HepG2 (cell line): ENCODE results near the gene L1CAM. TPM values are rescaled to one million over a fixed set of nuclear protein-coding genes. Genes with fewer than 3 reads are reported as not detected.

Experiments
- ATAC-seq: fragments of 200-7000 bp; cut with Tn5 transposase; 3 replicates; pipeline ENCODE4 v1.9.1; 2020; ENCODE audit warnings: mild to moderate bottlenecking, moderate library complexity
- BruUV-seq: library from RNA; stranded (reverse); fragments of 400-500 nt; replicated peaks from 2 replicates; lab custom pipeline; 2021; lab: Mats Ljungman, UMichigan
- CTCF ChIA-PET: fragments of 300-600 bp; formaldehyde crosslinking; extraction: SDS; loops from one replicate; lab custom pipeline; 2021; ENCODE audit warnings: low total read pairs, inconsistent platforms, low intra/inter-chr PET ratio; lab: Yijun Ruan, JAX
- POLR2A ChIA-PET: fragments of 350-600 bp; sonication (Branson Sonifier 250); formaldehyde crosslinking; loops from one replicate; lab custom pipeline; 2020; ENCODE audit warnings: antibody characterized with exemption, inconsistent platforms; lab: Yijun Ruan, JAX
- DNase-seq: peaks from one replicate; pipeline ENCODE4 v3.0.0-alpha.2; 2015; ENCODE audit warnings: low spot score
- FAIRE-seq: peaks from 3 replicates; lab custom pipeline; 2011; peaks lifted over from hg19 to GRCh38; lab: Jason Lieb, UNC
- H2AFZ ChIP-seq: one replicate; pipeline ENCODE4 v1.6.1; 2011; ENCODE audit warnings: low read length, inconsistent platforms
- H3K27ac ChIP-seq: fragments of 300-600 bp; 3 replicates; pipeline ENCODE4 v1.8.0; 2011; ENCODE audit warnings: mixed run types, mild to moderate bottlenecking, mixed read lengths, low read length, inconsistent platforms; ENCODE audit not compliant: insufficient read depth; ENCODE audit errors: extremely low read length
- H3K27me3 ChIP-seq, 2 experiments: fragments of 200-600 bp in 1 of 2; 2 replicates in 1 of 2; 3 replicates in 1 of 2; pipeline versions ENCODE4 v1.6.0 to v1.8.0; 2011; ENCODE audit warnings: low read length in 2 of 2, mild to moderate bottlenecking in 2 of 2, moderate library complexity in 2 of 2, inconsistent platforms in 1 of 2; ENCODE audit not compliant: insufficient read depth in 2 of 2, control insufficient read depth in 1 of 2
- H3K36me3 ChIP-seq, 2 experiments: fragments of 200-600 bp in 1 of 2; replicated peaks in 1 of 2; 2 replicates in 1 of 2; 3 replicates in 1 of 2; pipeline versions ENCODE4 v1.5.1 to v1.8.0; 2011; ENCODE audit warnings: low read length in 2 of 2, inconsistent platforms in 1 of 2; ENCODE audit not compliant: insufficient read depth in 2 of 2, control insufficient read depth in 1 of 2
- H3K4me1 ChIP-seq: 2 replicates; pipeline ENCODE4 v1.5.1; 2012; ENCODE audit warnings: low read length, inconsistent platforms; ENCODE audit not compliant: insufficient read depth
- H3K4me2 ChIP-seq: 2 replicates; pipeline ENCODE4 v1.6.0; 2011; ENCODE audit warnings: low read depth, low read length, inconsistent platforms
- H3K4me3 ChIP-seq, 3 experiments: fragments of 200-600 bp in 1 of 3; sonication (generic), shearing (Covaris generic) in 1 of 3; replicated peaks in 1 of 3; 2 replicates each; pipeline ENCODE4 v1.5.1; 2011 to 2016; ENCODE audit warnings: low read length in 3 of 3, inconsistent platforms in 2 of 3, low read depth in 2 of 3, mild to moderate bottlenecking in 2 of 3, control low read depth in 1 of 3, mixed read lengths in 1 of 3; ENCODE audit not compliant: insufficient read depth in 1 of 3
- H3K79me2 ChIP-seq: one replicate; pipeline ENCODE4 v1.6.1; 2011; ENCODE audit warnings: low read length, inconsistent platforms; ENCODE audit not compliant: insufficient read depth
- H3K9ac ChIP-seq: 2 replicates; pipeline ENCODE4 v1.6.0; 2011; ENCODE audit warnings: mild to moderate bottlenecking, low read depth, low read length, inconsistent platforms; ENCODE audit not compliant: insufficient read depth
- H3K9me3 ChIP-seq: 2 replicates; pipeline ENCODE4 v1.5.1; 2012; ENCODE audit warnings: mild to moderate bottlenecking, low read length
- H4K20me1 ChIP-seq: 2 replicates; pipeline ENCODE4 v1.6.0; 2011; ENCODE audit warnings: inconsistent platforms, mild to moderate bottlenecking, low read length, moderate library complexity; ENCODE audit not compliant: insufficient read depth
- AKNA ChIP-seq: sonication (generic); formaldehyde crosslinking; IDR thresholded peaks from 2 replicates; pipeline ENCODE4 v1.4.0; 2020; ENCODE audit warnings: missing genetic modification reagents, borderline replicate concordance
- DBP ChIP-seq: sonication (generic); formaldehyde crosslinking; IDR thresholded peaks from 2 replicates; pipeline ENCODE4 v1.4.0; 2020; ENCODE audit warnings: missing genetic modification reagents; ENCODE audit errors: not compliant biosample characterization
- FOSL1 ChIP-seq: sonication (generic); formaldehyde crosslinking; IDR thresholded peaks from 2 replicates; pipeline ENCODE4 v1.9.0; 2021; ENCODE audit warnings: missing genetic modification reagents, borderline replicate concordance
- GATA4 ChIP-seq: sonication (generic); IDR thresholded peaks from 2 replicates; pipeline ENCODE4 v1.6.1; 2016; ENCODE audit warnings: antibody characterized with exemption, low read depth, borderline replicate concordance
- KDM1A ChIP-seq: IDR thresholded peaks from 2 replicates; pipeline ENCODE4 v1.6.1; 2016; ENCODE audit warnings: missing compliant biosample characterization
- KLF12 ChIP-seq: sonication (generic); formaldehyde crosslinking; IDR thresholded peaks from 2 replicates; pipeline ENCODE4 v1.4.0; 2020; ENCODE audit warnings: missing genetic modification reagents, borderline replicate concordance
- NAIF1 ChIP-seq: sonication (generic); formaldehyde crosslinking; IDR thresholded peaks from 2 replicates; pipeline ENCODE4 v1.5.0; 2020; ENCODE audit warnings: mild to moderate bottlenecking, missing genetic modification reagents, borderline replicate concordance
- SNAPC2 ChIP-seq: sonication (generic); formaldehyde crosslinking; IDR thresholded peaks from 2 replicates; pipeline ENCODE4 v1.8.1; 2022; ENCODE audit warnings: mild to moderate bottlenecking, missing genetic modification reagents
- SOX6 ChIP-seq, 2 experiments: fragments of 450-650 bp in 1 of 2; sonication (generic) in 1 of 2; formaldehyde crosslinking in 1 of 2; IDR thresholded peaks; 2 replicates each; pipeline versions ENCODE4 v1.4.0 to v1.6.1; 2017 to 2020; ENCODE audit warnings: antibody characterized with exemption in 1 of 2, mild to moderate bottlenecking in 1 of 2, missing genetic modification reagents in 1 of 2
- YEATS2 ChIP-seq: sonication (generic); formaldehyde crosslinking; IDR thresholded peaks from 2 replicates; pipeline ENCODE4 v1.4.0; 2020; ENCODE audit warnings: missing genetic modification reagents, borderline replicate concordance
- ZBTB4 ChIP-seq: sonication (generic); formaldehyde crosslinking; IDR thresholded peaks from 2 replicates; pipeline ENCODE4 v1.4.0; 2020; ENCODE audit warnings: missing genetic modification reagents, mild to moderate bottlenecking, borderline replicate concordance
- ZNF280B ChIP-seq: sonication (generic); formaldehyde crosslinking; IDR thresholded peaks from 2 replicates; pipeline ENCODE4 v1.5.0; 2020; ENCODE audit warnings: missing genetic modification reagents, mild to moderate bottlenecking, borderline replicate concordance
- ZNF883 ChIP-seq: sonication (generic); formaldehyde crosslinking; IDR thresholded peaks from 2 replicates; pipeline ENCODE4 v1.5.1; 2020; ENCODE audit warnings: mild to moderate bottlenecking, missing genetic modification reagents; ENCODE audit errors: not compliant biosample characterization
- WGBS: methylation state at CpG from one replicate; pipeline ENCODE4 v1.1.6; 2017; ENCODE audit warnings: low lambda C conversion rate; 5-methylcytosine and 5-hydroxymethylcytosine counted together
- in situ Hi-C: cut with HindIII; loops from 2 replicates; pipeline ENCODE4 v1.10.0; 2017; ENCODE audit warnings: low pct_unique_long_range_greater_than_20kb; ENCODE audit not compliant: extremely low pct_ligation_motif_present
- intact Hi-C: fragments of 100-400 bp; cut with micrococcal nuclease; formaldehyde crosslinking; loops from one replicate; pipeline ENCODE4 v1.10.0; 2022; ENCODE audit not compliant: unreplicated experiment
- polyA plus RNA-seq, 8 experiments: library from polyadenylated mRNA; depleted of rRNA in 3 of 8; stranded (reverse) in 7 of 8; unstranded in 1 of 8; fragments of >200 nt; fragmentation: Illumina TruSeq in 4 of 8; extraction: Trizol in 4 of 8; gene quantifications; 2 replicates each; pipeline versions ENCODE4 v1.2.1 to v1.2.3, GENCODE V29; 2011 to 2016; ENCODE audit warnings: low read depth in 4 of 8, missing spikeins in 1 of 8, mixed read lengths in 1 of 8; ENCODE audit not compliant: insufficient read depth in 1 of 8
- total RNA-seq, 5 experiments: library from RNA; depleted of rRNA; stranded (reverse); fragments of >200 nt; fragmentation: Illumina TruSeq; extraction: Trizol; gene quantifications; 2 replicates each; pipeline ENCODE4 v1.2.3, GENCODE V29; 2016; ENCODE audit warnings: low read depth in 1 of 5

Gene L1CAM
- total and polyA plus RNA-seq, 2 of the 13 experiments (the other 11 are each of a cell fraction or from before 2014, with no cell fraction given), result 1.4 to 2.0 TPM

- WGBS, result 83% methylated on average over 2 of the region's 10 CpGs
- BruUV-seq, result no TSS peak
Measured at GRCh38 chrX:153864101-153864500, 21.9 kb downstream of the L1CAM start.

More at GRCh38 chrX:153864101-153864500, 21.9 kb downstream of the L1CAM start:
- ChIA-PET CTCF (no interaction called here), POLR2A (no interaction called here)
- no peaks in the 10 kb centered on the region for H4K20me1 ChIP-seq
- H2AFZ ChIP-seq, result no peak overlapping the region
- H3K4me2 ChIP-seq, result no peak overlapping the region
- no peak for TF ChIP-seq KDM1A (CRISPR knock-in tag)
- no peak for TF ChIP-seq AKNA
- no peak for TF ChIP-seq SOX6 (IDR thresholded peaks at IDR 0.05)
- TF ChIP-seq SOX6 (CRISPR knock-in tag; IDR thresholded peaks at IDR 0.05), result no peak
- TF ChIP-seq ZNF883 (CRISPR knock-in tag), result no peak
- TF ChIP-seq FOSL1 (CRISPR knock-in tag), result no peak
- no peak for TF ChIP-seq ZBTB4 (CRISPR knock-in tag)
- TF ChIP-seq GATA4, result no peak
- no peak for TF ChIP-seq DBP (CRISPR knock-in tag)
- no peak for TF ChIP-seq ZNF280B (CRISPR knock-in tag)
- no peak for TF ChIP-seq SNAPC2
- no peak for TF ChIP-seq NAIF1 (CRISPR knock-in tag)
- no peak for TF ChIP-seq KLF12
- no peak for TF ChIP-seq YEATS2 (CRISPR knock-in tag)
- no peaks in the 10 kb centered on the region for H3K36me3 ChIP-seq
- intact Hi-C loops, result no loop called here
- no peaks in the 10 kb centered on the region; a peak in 1 of 5 replicates for H3K27me3 ChIP-seq
- H3K79me2 ChIP-seq, result no peaks in the 10 kb centered on the region
- no peaks in the 10 kb centered on the region for H3K9me3 ChIP-seq
- no peak overlapping the region for H3K9ac ChIP-seq
- DNase-seq (no peak), ATAC-seq (no peak), FAIRE-seq (no peak)
- no peak overlapping the region for H3K27ac ChIP-seq
- no peaks in the 10 kb centered on the region for H3K4me1 ChIP-seq
- in situ Hi-C loops, result no loop called here
- no peak overlapping the region for H3K4me3 ChIP-seq
